NCI-H2227 treated with DMSO at 0.1 percent for 48 hours (cell line): ENCODE measurements around the gene KDM2B.
"Not testable (repeated sequence)": the region's sequence is repeated elsewhere in the genome, so short reads cannot be mapped to it uniquely, and the experiment has no call there.

Experiments
- DNase-seq: peaks from one replicate; lab custom pipeline; 2025; lab: John Stamatoyannopoulos, UW

KDM2B gene

DNA sequence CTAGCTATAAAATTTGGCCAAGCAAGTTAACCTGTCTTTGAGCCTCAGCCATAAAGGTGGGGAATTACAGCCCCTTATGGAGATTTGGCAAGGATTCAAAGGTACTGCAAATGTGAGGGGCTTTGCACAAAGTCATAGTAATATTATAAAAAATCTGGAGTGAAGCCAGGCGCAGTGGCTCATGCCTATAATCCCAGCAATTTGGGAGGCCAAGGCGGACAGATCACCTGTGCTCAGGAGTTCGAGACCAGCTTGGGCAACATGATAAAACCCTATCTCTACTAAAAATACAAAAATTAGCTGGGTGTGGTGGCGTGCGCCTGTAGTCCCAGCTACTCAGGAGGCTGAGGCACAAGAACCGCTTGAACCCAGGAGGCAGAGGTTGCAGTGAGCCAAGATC lies 4.1 kb upstream of the KDM2B start:
- DNase-seq, result not testable (repeated sequence)

DNA sequence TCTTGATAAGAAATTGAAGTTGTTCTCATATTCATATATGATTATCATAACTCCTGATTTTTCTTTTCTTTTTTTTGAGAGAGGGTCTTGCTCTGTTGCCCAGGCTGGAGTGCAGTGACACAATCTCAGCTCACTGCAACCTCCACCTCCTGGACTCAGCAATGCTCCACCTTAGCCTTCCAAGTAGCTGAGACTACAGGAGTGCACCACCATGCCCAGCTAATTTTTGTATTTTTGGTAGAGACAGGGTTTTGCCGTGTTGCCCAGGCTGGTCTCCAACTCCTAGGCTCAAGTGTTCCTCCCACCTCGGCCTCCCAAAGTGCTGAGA lies 2.5 kb upstream of the KDM2B start:
- not testable (repeated sequence) for DNase-seq

DNA sequence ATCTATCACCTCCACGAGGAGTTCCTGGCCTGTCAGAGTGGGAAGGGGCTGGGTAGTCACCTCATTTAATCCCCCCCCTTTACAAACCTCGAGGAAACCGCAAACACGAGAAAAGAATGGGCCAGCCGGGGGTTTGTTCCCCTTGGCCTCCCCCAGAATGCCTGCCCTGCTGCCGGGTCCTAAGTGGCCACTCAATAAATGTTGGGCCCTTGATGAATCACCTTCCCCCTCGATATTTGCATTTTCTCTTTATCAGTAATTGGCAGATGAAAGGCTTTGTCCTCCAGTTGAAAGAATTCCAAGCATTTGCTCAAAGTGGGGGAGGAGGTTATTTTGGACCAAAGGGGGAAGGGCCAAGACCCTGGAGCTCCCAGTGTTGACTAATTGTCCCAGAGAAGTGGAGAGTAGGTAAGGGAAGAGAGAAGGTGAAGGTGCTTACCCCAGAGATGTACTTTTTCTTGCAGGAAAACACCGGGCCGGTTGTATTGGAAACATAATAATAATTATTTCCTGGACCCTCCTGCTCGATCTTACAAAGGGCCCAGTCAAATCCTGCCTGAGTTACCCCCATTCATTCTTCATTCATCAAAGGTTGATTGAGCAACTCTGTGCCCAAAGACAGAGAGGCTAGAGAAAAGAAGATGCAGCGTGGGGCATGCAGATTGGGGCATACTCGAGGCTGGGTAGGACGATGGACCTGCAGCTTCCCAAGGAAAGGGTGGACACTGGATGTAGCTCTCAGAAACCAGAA lies 1.9 kb upstream of the KDM2B start:
- DNase-seq, result no peak

DNA sequence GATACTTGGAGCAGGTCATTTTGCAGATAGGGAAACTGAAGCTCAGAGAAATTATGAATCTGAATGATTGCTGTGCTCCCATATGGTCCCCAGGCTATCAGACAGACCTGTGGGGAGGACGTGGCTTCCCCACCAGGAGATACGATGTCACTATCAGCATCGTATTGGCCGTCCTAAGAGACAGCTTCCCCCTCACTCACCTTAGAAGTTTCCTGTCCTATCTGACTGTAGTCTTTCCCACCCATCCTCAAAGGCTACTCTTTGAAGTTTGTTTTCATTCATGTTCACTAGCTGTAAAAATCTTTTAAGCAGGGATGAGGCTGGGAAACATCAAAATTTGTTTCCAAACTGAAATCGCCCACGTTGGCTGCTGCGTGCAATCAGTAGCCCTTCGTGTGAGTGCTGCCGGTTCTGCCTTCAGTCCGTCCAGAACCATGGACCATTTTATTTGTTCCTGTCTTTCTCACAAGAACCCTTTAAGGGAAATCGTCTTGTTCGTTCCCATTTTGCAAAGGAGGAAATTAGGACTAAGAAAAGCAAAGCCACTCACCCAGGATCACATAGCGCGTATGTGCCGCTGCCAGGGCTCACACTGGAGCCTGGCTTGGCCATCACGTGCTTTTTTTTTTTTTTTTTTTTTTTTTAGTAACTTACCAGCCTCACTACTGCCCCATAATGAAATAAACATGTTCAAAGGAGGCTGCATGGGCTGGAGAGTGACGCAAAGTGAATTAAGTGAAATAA lies 1.0 kb upstream of the KDM2B start:
- DNase-seq, result peak; percentile 19

DNA sequence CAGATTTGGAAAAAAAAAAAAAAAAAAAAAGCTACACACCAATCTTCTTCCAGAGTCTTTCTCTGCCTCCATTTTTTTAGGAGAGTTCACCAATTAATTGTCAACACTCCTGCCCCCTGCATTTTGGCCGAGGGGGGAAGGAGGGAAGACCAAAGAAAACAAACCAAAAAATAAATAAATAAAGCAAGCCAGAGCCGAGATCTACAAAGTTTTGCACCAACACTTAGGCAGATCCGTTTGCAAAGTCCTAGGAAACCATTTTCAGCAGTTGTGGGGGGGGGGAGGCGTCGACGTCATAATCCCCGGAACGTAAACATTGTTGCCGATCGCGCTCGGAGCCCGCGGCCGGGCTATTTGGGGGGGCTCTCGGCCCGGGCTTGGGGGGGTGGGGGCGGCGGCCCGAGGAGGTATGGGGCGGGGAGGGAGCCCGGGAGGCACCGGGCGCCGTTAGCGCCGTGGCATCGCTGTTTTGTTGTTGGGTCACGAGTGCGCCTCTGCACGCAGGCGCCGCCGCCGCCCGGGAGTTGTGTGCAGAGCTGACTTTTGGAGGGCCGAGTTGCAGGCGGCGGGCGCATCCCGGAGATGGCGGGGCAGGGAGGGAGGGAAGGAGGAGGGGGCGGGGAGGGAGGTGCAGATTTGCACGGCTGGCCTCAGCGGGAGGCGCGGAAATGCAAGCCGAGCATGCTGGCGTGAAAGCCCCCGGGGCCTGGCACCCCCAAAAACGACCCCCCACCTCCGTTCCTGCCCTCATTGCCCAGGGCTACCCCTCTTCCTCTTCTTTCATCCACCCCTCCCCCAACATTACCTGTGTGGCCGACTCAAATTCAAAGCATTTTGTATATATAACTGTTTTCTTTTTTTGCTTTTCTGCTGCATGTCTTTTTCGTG lies 598 bp downstream of the KDM2B start:
- peak; percentile 82 for DNase-seq

DNA sequence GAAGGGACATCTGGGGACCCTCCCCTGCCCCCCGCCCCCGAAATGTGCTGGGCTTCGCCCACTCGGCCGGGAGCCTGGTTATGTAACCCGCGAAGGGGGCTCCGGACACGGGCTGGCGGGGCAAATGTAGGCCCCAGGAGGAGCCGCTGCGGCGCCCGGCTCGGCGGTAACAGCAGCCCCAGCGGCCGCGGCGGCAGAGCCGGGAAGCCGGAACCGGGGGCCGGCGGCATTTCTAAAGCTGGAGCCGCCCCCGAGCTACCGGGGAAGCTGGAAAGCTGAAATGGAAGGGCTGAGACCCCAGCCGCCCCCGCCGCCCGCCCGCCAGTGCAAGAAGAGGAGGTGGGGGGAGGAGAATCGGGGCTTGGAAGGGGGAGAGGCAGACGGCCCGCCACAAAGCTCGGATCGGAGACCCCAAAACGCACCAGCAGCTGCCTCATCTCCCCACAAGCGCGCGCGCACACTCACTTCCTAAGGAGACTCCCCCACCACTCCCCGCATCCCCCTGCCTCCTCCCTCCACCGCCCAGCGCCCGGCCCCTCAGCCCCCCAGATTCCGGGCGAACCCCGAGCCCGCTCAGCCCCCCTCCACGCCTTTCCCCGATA lies 1.5 kb downstream of the KDM2B start:
- no peak for DNase-seq

DNA sequence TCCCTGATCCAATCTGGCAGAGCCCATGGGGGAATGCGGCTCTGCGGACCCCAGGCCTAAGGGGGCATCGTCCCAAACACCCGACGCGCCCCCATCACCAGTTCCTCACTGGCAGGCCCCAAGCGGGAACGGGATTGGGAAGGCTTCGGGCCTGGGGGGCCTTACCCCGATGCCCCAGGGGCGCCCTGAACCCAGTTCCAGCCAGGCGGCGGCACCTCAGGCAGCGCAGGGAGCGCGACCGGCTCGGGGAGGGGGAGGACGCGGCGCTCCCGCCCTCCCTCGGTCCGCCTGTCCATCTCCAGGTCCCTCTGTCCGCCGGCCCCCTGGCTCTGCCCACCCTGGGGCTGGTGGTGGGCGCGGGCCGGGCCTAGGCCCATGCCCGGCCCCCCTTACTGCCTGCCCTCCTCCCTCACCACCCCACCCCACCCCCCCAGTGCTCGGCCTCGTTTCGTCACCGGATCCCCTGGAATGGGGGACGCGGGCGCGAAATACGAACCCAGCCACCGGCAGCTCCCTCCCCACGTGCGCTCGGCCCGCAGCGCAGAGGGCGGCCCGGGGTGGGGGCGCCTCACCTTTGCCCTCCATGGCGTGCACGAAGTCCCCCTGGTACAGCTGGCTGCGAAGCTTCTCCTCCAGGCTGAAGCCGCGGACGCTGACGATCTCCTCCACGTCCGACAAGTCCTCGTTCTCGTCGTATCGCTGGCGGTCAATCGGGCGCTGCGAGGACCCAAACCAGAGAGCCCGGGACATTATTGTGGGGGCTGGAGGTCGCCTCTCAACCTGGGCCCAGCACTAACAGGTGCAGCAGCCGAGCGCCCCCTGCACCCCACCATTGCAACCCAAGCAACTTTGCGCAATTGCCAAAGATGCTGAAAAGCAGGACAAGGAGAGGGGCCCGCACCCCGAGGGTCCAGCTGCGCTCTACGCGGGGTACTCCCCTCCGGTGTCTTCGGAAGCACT lies 2.3 kb downstream of the KDM2B start:
- DNase-seq, result no peak

DNA sequence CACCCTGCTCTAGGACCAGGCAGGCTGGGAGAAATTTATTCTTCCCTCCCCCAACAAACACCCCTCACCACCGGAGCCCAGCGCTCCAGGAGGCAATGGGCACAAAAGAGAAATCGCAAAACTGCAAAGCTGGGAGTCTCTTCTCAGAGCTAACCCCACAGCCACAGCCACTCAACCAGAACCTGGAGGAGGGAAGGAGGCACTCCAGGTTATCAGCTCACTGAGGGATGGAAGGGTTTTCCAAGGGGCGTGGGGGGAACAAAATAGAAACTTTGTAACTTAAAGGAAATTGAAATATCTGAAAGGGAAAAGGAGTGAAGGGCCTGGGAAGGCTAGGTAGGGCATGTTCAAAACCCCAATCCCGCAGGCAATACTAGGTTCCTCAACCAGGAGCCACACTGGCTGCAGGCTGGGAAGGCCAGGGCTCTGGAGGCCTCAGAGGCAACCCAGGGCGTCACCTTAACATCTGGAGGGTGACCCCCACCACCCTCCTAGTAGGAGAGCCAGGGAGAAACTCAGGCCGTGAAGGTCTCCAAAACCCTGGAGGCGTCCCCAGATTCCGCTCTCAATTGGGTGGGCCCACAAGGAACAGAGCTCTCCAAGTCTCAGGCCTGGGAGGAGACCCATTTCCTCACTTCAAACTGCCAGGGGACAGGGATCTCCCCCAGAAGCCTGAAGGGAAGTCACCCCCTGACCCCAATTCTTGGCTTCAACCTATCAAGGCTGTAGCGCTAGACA lies 3.2 kb downstream of the KDM2B start:
- no peak for DNase-seq

DNA sequence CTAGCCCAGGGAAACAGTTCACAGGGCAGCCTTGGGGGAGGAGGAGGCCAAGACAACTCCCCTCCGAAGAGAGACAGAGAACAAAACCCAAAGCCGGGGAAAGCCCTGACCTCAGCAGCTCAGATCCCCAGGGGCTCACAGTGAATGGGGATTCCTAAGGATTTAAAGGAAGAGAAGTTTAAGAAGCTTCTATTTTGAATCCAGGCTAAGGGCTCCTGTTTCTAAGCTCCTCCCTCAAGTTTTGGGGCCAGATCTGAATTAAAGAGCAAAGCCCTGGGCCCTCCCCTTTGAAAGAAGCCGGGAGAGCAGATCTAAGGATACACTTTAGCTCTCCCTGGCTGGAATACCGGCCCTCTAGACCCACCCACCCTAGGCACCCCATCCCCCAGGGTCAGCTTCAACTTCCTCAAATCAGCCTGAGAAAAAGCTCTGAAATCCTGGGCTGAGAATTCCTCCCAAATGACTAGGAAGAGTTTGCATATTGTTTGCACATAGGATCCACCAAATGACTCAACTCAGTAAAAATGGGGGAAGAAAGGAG lies 3.9 kb downstream of the KDM2B start:
- DNase-seq, result no peak

DNA sequence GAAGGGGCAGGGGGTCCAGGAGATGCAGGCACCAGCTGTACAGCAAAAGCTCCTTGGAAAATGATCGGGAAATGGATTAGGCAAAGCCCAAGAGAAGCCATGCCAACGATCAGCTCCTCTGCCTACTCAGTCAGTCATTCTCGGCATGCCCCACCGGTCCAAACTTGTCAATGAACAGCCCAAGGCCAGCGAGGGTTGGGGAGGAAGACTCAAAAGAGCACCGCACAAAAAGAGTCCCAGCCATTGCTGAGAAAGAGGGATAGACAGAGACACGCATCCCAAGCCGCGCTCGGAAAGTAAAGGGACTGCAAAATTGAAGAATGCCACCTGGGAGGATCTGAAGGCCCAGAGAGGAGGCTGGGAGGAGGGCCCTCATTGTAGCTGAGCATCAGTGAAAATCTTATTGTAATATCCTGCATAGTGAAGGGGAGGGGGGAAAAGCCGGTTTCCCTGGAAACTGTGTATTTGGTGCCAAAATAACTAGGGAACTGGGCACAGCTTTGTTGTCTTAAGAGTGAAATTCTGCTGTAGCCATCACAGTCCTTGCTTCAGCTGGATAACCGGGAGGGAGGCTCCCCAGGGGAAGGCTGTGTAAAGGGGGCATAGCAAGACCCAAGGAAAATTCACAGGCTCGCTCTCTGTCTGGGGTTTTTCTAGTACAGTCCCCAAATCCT lies 4.7 kb downstream of the KDM2B start:
- no peak for DNase-seq

DNA sequence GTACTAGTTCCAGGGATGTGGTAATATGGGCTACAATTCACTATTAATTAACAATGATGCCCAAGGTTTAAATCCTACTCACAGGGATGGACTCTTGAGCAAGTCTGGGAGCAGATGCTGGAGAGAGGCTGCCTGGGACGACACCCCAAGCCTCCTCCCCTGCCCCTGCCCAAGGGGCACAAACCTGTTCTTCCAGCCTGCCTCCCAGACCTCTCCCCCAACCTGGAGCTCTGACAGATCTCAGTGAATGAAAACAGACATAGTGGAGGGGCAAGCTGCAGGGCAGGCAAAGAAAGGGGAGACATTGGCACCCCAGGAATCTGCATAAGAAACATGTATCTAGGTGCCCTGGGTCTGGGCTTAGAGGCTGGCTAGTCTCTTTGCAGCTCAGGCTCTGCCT lies 5.8 kb downstream of the KDM2B start:
- no peak for DNase-seq

DNA sequence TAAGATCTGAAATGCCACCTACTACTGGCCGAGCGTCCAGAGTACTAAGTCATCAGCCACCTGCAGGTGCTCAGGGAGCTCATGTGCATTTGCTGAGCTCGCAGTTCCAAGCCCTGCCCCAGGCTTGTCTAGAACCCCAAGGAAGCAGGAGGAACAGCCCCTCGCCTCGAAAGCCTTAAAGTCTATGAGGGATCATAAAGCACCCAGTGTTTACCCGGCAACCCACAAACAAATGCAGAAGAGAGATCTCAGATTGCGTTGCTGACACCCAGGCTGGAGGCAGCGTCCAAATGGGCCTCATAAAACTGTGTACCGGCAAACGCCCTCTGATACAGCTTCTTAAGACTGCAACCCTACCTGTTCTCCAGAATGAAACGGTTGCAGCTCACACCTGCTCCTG lies 6.8 kb downstream of the KDM2B start:
- DNase-seq, result no peak

DNA sequence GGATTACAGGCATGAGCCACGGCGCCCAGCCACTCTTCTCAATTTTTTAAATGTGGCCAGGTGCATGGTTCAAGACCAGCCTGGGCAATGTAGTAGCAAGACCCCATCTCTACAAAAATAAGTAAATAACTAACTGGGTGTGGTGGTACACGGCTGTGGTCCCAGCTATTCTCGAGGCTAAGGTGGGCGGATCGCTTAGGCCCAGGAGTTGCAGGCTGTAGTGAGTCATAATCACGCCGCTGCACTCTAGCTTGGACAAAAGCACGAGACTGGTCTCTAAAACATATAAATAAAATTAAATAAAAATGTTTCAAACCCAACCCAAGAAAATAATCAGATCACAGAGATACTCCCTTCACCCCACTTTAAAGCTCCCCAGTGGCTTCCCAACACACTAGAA lies 8.9 kb downstream of the KDM2B start:
- DNase-seq, result no peak

DNA sequence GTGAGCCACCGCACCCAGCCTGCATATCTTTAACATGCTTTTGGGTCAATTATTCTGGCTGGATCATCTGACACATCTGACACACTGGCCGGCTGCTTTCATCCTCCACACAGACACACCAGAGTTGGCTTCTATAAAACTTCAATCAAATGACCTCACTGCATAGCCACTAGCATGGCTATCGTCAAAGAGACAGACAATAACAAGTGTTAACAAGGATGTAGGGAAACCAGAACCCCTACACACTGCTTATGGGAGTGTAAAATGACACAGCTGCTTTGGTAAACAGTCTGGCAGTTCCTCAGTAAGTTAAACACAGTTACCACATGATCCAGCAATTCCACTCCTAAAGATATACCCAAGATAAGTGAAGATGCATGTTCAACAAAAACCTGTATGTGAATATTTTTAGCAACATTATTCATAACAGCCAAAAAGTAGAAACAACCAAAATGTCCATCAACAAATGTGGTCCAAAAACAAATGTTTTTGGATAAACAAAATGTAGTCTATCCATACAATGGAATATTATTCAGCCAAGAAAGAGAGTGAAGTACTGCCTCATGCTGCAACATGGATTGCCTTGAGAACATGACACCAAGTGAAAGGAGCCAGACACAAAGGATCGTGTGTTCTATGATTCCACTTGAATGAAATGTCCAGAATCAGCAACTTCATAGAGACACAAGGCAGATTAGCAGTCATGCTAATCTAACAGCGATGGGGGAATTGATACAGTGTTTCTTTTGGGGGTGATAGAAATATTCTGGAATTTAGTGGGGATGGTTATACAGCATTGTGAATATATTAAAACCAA lies 10.1 kb downstream of the KDM2B start:
- no peak for DNase-seq

DNA sequence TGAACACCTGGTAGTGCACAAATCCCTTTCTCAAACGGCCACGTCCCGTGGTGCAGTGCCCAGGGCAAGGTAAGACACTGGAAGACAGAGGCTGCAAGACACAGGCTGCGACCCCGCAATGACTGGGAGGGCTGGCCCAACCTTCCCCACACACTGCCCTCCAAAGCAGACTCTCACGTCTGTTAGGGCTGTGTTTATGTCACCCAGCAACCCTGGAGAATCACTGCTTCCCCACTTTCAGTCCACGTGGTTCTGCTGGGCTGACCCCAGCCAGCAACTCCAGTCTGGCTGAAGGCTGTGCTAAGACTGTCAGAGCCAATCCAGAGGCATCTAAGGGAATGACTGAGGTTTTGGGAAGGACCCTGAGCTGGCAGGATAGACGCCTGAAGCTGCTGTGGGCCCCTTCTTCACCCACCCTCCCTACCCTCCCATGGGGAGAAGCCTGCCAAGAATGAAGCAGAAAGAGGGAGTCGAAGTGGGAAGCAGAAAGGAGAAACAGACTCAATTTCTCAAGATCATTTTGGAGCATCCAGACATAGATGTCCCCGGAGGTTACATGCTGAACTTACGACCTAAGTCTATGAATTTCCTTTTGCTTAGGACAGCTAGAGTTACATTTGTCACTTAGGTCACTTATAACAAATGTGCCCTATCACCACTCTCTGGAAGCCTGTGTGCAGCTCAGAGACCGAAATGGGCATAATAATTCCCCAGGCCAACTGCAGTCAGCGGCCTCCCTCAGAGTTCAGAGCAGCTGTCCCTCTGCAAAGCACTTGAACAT lies 11.7 kb downstream of the KDM2B start:
- DNase-seq, result no peak

DNA sequence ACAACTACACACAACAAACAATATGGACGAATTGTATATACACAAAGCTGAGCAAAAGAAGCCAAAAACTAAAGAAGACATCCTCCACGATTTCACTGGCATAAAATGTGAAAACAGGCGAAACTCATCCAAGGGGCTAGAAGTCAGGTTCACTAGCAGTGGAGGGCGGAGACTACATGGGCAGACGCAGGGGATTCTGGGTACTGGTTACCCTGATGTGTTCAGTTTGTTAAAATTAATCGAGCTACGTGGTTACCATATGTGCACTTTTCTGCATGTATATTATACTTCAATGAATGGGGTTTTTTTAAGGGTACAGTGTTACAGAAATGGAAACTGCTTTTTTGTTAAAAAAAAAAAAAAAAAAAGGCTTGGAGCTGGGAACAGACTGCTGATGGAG lies 12.3 kb downstream of the KDM2B start:
- DNase-seq, result no peak

DNA sequence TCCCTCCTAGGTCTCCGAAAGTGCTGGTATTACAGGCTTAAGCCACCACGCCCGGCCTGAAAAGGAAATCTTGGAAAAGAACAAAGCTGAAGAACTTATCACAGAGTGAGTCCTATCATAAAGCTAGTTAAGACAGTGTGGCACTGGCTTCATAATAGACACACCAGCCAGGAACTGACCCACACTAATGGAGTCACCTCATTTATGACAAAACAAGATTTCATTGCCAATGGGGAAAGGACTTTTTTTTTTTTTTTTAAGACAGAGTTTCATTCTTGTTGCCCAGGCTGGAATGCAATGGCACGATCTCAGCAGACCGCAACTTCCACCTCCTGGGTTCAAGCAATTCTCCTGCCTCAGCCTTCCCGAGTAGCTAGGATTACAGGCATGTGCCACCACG lies 15.7 kb downstream of the KDM2B start:
- no peak for DNase-seq

DNA sequence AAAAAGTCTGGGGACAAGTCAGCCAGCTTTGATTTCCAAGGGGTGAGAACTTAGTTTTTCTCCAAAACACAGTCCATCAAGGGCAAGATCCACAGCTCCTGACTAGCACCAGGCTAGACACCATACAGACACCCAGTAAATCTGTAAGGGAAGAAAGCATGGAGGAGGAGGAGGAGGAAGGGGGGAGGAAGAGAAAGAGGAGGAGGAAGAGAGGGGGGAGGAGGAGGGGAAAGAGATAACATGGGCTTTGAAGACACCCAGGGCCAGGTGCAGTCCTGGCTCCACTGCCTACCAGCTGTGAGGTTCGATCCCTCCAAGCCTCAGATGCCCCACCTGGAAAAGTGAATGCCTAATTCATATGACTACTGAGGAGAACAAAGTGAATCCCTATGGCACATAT lies 18.3 kb downstream of the KDM2B start:
- DNase-seq, result no peak
